Measurements from ENCODE around the gene TSEN54. TPM values are rescaled to one million over a fixed set of nuclear protein-coding genes. Genes with fewer than 3 reads are reported as not detected.

The TSEN54 gene
- total and polyA plus RNA-seq, 4 donors: 9.1 to 15.1 (median 12.3) TPM

DNA sequence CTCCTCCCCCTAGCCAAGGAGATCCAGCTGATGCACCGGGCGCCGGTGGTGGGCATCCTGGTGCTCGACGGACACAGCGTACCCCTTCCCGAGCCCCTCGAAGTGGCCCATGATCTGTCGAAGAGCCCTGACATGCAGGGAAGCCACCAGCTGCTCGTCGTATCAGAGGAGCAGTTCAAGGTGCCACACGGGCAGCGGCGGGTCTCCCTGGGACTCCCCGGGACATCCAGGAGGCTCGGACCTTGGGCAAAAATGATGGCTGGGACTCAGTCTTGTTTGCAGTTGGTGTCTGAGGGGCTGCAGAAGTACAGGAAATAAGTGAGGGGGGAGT, 55.5 kb downstream of the TSEN54 start:
- WGBS: 95% methylated on average over 16 of the region's 16 CpGs
- DNase-seq (ENCODE audit: low spot score): no peak
- TF ChIP-seq NR2F2 (IDR thresholded peaks at IDR 0.05) (no peak), YY1 (IDR thresholded peaks at IDR 0.05) (no peak), EGR1 (IDR thresholded peaks at IDR 0.05; ENCODE audit: low read depth in 2 of 2) (no peak), SP1 (IDR thresholded peaks at IDR 0.05) (no peak), RAD21 (IDR thresholded peaks at IDR 0.05) (no peak), FOXA1 (IDR thresholded peaks at IDR 0.05) (no peak), HNF4A (conservative IDR thresholded peaks at IDR 0.05) (no peak), FOXA2 (IDR thresholded peaks at IDR 0.05) (no peak), RXRA (IDR thresholded peaks at IDR 0.05) (no peak)
- TF ChIP-seq, protein P1, sequence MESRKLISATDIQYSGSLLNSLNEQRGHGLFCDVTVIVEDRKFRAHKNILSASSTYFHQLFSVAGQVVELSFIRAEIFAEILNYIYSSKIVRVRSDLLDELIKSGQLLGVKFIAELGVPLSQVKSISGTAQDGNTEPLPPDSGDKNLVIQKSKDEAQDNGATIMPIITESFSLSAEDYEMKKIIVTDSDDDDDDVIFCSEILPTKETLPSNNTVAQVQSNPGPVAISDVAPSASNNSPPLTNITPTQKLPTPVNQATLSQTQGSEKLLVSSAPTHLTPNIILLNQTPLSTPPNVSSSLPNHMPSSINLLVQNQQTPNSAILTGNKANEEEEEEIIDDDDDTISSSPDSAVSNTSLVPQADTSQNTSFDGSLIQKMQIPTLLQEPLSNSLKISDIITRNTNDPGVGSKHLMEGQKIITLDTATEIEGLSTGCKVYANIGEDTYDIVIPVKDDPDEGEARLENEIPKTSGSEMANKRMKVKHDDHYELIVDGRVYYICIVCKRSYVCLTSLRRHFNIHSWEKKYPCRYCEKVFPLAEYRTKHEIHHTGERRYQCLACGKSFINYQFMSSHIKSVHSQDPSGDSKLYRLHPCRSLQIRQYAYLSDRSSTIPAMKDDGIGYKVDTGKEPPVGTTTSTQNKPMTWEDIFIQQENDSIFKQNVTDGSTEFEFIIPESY (IDR thresholded peaks at IDR 0.05): no peak
- TF ChIP-seq, protein P2, sequence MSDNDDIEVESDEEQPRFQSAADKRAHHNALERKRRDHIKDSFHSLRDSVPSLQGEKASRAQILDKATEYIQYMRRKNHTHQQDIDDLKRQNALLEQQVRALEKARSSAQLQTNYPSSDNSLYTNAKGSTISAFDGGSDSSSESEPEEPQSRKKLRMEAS (IDR thresholded peaks at IDR 0.05): no peak
- TF ChIP-seq, protein P3, sequence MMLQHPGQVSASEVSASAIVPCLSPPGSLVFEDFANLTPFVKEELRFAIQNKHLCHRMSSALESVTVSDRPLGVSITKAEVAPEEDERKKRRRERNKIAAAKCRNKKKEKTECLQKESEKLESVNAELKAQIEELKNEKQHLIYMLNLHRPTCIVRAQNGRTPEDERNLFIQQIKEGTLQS (IDR thresholded peaks at IDR 0.05): no peak
- TF ChIP-seq, protein P4, sequence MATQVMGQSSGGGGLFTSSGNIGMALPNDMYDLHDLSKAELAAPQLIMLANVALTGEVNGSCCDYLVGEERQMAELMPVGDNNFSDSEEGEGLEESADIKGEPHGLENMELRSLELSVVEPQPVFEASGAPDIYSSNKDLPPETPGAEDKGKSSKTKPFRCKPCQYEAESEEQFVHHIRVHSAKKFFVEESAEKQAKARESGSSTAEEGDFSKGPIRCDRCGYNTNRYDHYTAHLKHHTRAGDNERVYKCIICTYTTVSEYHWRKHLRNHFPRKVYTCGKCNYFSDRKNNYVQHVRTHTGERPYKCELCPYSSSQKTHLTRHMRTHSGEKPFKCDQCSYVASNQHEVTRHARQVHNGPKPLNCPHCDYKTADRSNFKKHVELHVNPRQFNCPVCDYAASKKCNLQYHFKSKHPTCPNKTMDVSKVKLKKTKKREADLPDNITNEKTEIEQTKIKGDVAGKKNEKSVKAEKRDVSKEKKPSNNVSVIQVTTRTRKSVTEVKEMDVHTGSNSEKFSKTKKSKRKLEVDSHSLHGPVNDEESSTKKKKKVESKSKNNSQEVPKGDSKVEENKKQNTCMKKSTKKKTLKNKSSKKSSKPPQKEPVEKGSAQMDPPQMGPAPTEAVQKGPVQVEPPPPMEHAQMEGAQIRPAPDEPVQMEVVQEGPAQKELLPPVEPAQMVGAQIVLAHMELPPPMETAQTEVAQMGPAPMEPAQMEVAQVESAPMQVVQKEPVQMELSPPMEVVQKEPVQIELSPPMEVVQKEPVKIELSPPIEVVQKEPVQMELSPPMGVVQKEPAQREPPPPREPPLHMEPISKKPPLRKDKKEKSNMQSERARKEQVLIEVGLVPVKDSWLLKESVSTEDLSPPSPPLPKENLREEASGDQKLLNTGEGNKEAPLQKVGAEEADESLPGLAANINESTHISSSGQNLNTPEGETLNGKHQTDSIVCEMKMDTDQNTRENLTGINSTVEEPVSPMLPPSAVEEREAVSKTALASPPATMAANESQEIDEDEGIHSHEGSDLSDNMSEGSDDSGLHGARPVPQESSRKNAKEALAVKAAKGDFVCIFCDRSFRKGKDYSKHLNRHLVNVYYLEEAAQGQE (IDR thresholded peaks at IDR 0.05): no peak
- TF ChIP-seq, protein P5, sequence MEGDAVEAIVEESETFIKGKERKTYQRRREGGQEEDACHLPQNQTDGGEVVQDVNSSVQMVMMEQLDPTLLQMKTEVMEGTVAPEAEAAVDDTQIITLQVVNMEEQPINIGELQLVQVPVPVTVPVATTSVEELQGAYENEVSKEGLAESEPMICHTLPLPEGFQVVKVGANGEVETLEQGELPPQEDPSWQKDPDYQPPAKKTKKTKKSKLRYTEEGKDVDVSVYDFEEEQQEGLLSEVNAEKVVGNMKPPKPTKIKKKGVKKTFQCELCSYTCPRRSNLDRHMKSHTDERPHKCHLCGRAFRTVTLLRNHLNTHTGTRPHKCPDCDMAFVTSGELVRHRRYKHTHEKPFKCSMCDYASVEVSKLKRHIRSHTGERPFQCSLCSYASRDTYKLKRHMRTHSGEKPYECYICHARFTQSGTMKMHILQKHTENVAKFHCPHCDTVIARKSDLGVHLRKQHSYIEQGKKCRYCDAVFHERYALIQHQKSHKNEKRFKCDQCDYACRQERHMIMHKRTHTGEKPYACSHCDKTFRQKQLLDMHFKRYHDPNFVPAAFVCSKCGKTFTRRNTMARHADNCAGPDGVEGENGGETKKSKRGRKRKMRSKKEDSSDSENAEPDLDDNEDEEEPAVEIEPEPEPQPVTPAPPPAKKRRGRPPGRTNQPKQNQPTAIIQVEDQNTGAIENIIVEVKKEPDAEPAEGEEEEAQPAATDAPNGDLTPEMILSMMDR (IDR thresholded peaks at IDR 0.05; ENCODE audit: low read depth, low read length, missing input control): no peak
- Histone ChIP-seq H3K4me3 (ENCODE audit: low read depth in 1 of 3, low read length in 3 of 3) (no peak overlapping the region), H3K4me1 (ENCODE audit: control insufficient read depth in 4 of 4, insufficient read depth in 4 of 4, low read length in 3 of 4) (no peaks in the 10 kb centered on the region), H3K9ac (ENCODE audit: low read depth in 1 of 2, low read length in 2 of 2) (no peak overlapping the region), H3K36me3 (ENCODE audit: control insufficient read depth in 4 of 4, insufficient read depth in 3 of 4, low read depth in 1 of 4, low read length in 3 of 4) (peaks cover 0 to 41% (median 19%) of the 10 kb centered on the region in 4 donors), H3K27me3 (ENCODE audit: control insufficient read depth in 4 of 4, insufficient read depth in 4 of 4, low read length in 3 of 4) (no peaks in the 10 kb centered on the region), H3K27ac (ENCODE audit: low read depth in 1 of 2, low read length in 2 of 2) (no peak overlapping the region), H3K9me3 (ENCODE audit: control insufficient read depth in 4 of 4, low read length in 3 of 4) (no peaks in the 10 kb centered on the region)

DNA sequence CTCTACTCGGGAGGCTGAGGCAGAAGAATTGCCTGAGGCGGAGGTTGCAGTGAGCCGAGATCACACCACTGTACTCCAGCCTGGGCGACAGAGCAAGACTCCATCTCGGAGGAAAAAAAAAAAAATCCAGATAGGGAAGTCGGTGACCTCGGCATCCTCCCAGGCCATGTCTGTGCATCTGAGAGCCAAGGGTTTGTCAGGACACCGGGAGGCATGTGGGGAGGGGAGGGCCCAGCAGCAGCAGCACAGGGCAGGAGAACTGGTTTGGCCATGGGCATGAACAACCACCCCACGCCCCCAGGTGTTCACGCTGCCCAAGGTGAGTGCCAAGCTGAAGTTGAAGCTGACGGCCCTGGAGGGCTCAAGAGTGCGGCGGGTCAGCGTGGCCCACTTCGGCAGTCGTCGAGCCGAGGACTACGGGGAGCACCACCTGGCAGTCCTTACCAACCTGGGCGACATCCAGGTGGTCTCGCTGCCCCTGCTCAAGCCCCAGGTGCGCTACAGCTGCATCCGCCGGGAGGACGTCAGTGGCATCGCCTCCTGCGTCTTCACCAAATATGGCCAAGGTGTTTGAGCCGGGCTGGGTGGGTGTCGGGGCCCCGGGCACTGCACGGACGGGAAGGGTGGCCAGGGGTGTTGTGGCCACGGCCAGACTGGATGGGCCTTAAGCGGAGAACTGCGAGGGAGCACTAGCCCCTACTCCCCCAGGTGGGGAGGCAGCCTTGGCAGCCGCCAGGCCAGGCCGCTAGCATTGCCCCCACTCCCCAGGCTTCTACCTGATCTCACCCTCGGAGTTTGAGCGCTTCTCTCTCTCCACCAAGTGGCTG, 56.6 kb downstream of the TSEN54 start:
- Histone ChIP-seq H3K4me3 (ENCODE audit: low read depth in 1 of 3, low read length in 3 of 3) (no peak overlapping the region), H3K27ac (ENCODE audit: low read depth in 1 of 2, low read length in 2 of 2) (no peak overlapping the region), H3K4me1 (ENCODE audit: control insufficient read depth in 4 of 4, insufficient read depth in 4 of 4, low read length in 3 of 4) (no peaks in the 10 kb centered on the region), H3K9ac (ENCODE audit: low read depth in 1 of 2, low read length in 2 of 2) (no peak overlapping the region), H3K27me3 (ENCODE audit: control insufficient read depth in 4 of 4, insufficient read depth in 4 of 4, low read length in 3 of 4) (no peaks in the 10 kb centered on the region), H3K9me3 (ENCODE audit: control insufficient read depth in 4 of 4, low read length in 3 of 4) (no peaks in the 10 kb centered on the region), H3K36me3 (ENCODE audit: control insufficient read depth in 4 of 4, insufficient read depth in 3 of 4, low read depth in 1 of 4, low read length in 3 of 4) (peaks cover 0 to 39% (median 19%) of the 10 kb centered on the region in 4 donors)
- WGBS: 94% methylated on average over 39 of the region's 39 CpGs
- DNase-seq (ENCODE audit: low spot score): no peak
- TF ChIP-seq NR2F2 (IDR thresholded peaks at IDR 0.05) (no peak), SP1 (IDR thresholded peaks at IDR 0.05) (no peak), GABPA (IDR thresholded peaks at IDR 0.05 in 1 of 2, conservative IDR thresholded peaks at IDR 0.05 in 1 of 2) (no peak), RAD21 (IDR thresholded peaks at IDR 0.05) (no peak), JUND (IDR thresholded peaks at IDR 0.05) (no peak), FOXA2 (IDR thresholded peaks at IDR 0.05) (no peak), RXRA (IDR thresholded peaks at IDR 0.05) (no peak)
- TF ChIP-seq, protein P4 (IDR thresholded peaks at IDR 0.05): no peak
- TF ChIP-seq, protein P1 (IDR thresholded peaks at IDR 0.05): no peak
- TF ChIP-seq, protein P2 (IDR thresholded peaks at IDR 0.05): no peak
